A673 (cell line): ENCODE data around the gene VSX2. TPM values are rescaled to one million over a fixed set of nuclear protein-coding genes. Genes with fewer than 3 reads are reported as not detected.

Source experiments
- BruUV-seq: library from RNA; stranded (reverse); fragments of 400-500 nt; replicated peaks from 2 replicates; lab custom pipeline; 2021; lab: Mats Ljungman, UMichigan
- CTCF ChIA-PET: fragments of 300-600 bp; sonication (Branson Sonifier 250); formaldehyde crosslinking; loops from one replicate; lab custom pipeline; 2022; ENCODE audit warnings: antibody characterized with exemption; lab: Charles Lee
- POLR2A ChIA-PET: fragments of 300-600 bp; sonication (Branson Sonifier 250); formaldehyde crosslinking; loops from one replicate; lab custom pipeline; 2022; ENCODE audit warnings: antibody characterized with exemption; ENCODE audit not compliant: low non-redundant PET; lab: Charles Lee
- DNase-seq: peaks from one replicate; pipeline ENCODE4 v3.0.0-alpha.2; 2015; ENCODE audit warnings: low spot score
- H3K27ac ChIP-seq: fragments of 200-600 bp; sonication (generic); 2 replicates; pipeline ENCODE4 v1.5.1; 2016; ENCODE audit warnings: mixed run types, low read depth, mild to moderate bottlenecking, mixed read lengths, antibody characterized with exemption, low read length; ENCODE audit not compliant: poor library complexity, severe bottlenecking
- H3K27me3 ChIP-seq: fragments of 200-600 bp; sonication (generic); replicated peaks from 2 replicates; pipeline ENCODE4 v1.6.1; 2017; ENCODE audit warnings: mixed run types, low read depth, mild to moderate bottlenecking, mixed read lengths, antibody characterized with exemption, low read length; ENCODE audit not compliant: insufficient read depth, poor library complexity
- H3K36me3 ChIP-seq: fragments of 200-600 bp; sonication (generic); 2 replicates; pipeline ENCODE4 v1.6.1; 2016; ENCODE audit warnings: mixed run types, mild to moderate bottlenecking, mixed read lengths, antibody characterized with exemption, low read length; ENCODE audit not compliant: insufficient read depth, poor library complexity, severe bottlenecking
- H3K4me1 ChIP-seq: fragments of 200-600 bp; sonication (generic); 2 replicates; pipeline ENCODE4 v1.6.1; 2017; ENCODE audit warnings: mixed run types, mild to moderate bottlenecking, mixed read lengths, antibody characterized with exemption, low read length; ENCODE audit not compliant: insufficient read depth, poor library complexity, severe bottlenecking
- H3K4me3 ChIP-seq: fragments of 200-600 bp; sonication (generic); 2 replicates; pipeline ENCODE4 v1.5.1; 2016; ENCODE audit warnings: low read depth, mixed run types, mild to moderate bottlenecking, mixed read lengths, low read length; ENCODE audit not compliant: poor library complexity, severe bottlenecking
- H3K9me3 ChIP-seq: fragments of 200-600 bp; sonication (generic); 2 replicates; pipeline ENCODE4 v1.6.1; 2016; ENCODE audit warnings: mixed run types, low read depth, mild to moderate bottlenecking, mixed read lengths, antibody characterized with exemption, low read length; ENCODE audit not compliant: poor library complexity, severe bottlenecking
- CTCF ChIP-seq: fragments of 300-800, 200-600 bp; sonication (generic); conservative IDR thresholded peaks from 2 replicates; pipeline ENCODE4 v1.5.1; 2017; ENCODE audit warnings: low read depth, mild to moderate bottlenecking, antibody characterized with exemption, low read length, moderate library complexity, mixed read lengths
- EZH2 ChIP-seq: fragments of 200-600 bp; sonication (generic); IDR thresholded peaks from 2 replicates; pipeline ENCODE4 v1.6.1; 2017; ENCODE audit warnings: borderline replicate concordance, low read depth, mild to moderate bottlenecking, mixed read lengths, antibody characterized with exemption, low read length; ENCODE audit not compliant: poor library complexity, severe bottlenecking
- intact Hi-C: fragments of 100-400 bp; cut with micrococcal nuclease; formaldehyde crosslinking; loops from one replicate; pipeline ENCODE4 v1.10.0; 2022; ENCODE audit not compliant: unreplicated experiment
- total RNA-seq: library from RNA; stranded (reverse); gene quantifications from 2 replicates; pipeline ENCODE4 v1.2.3, GENCODE V29; 2021

VSX2 gene
- total RNA-seq, 1 experiment from 2014 or later: not detected

DNA sequence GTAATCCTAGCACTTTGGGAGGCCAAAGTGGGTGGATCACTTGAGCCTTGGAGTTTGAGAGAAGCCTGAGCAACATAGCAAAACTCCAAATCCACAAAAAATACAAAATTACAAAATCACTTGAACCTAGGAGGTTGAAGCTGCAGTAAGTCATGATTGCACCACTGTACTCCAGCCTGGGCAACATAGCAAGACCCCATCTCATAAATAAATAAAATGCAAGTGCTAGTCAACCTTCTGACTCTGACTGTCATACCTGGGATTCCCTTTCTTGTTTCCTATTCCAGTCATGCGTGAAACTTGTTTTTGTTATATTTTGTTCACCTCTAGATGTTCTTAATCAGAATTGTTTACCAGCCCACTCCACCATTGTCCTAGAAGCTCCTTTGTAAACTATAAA is 32.1 kb downstream of the VSX2 start:
- CTCF ChIA-PET: no interaction called here
- no TSS peak for BruUV-seq
- DNase-seq: no peak
- no peak for TF ChIP-seq CTCF
- TF ChIP-seq EZH2: no peak
- no peak overlapping the region for H3K27ac ChIP-seq
- no peaks in the 10 kb centered on the region for H3K36me3 ChIP-seq
- intact Hi-C loops: no loop called here
- H3K9me3 ChIP-seq: no peaks in the 10 kb centered on the region
- POLR2A ChIA-PET: no interaction called here
- H3K4me3 ChIP-seq: no peak overlapping the region
- no peaks in the 10 kb centered on the region for H3K27me3 ChIP-seq
- peaks cover 8% of the 10 kb centered on the region for H3K4me1 ChIP-seq

DNA sequence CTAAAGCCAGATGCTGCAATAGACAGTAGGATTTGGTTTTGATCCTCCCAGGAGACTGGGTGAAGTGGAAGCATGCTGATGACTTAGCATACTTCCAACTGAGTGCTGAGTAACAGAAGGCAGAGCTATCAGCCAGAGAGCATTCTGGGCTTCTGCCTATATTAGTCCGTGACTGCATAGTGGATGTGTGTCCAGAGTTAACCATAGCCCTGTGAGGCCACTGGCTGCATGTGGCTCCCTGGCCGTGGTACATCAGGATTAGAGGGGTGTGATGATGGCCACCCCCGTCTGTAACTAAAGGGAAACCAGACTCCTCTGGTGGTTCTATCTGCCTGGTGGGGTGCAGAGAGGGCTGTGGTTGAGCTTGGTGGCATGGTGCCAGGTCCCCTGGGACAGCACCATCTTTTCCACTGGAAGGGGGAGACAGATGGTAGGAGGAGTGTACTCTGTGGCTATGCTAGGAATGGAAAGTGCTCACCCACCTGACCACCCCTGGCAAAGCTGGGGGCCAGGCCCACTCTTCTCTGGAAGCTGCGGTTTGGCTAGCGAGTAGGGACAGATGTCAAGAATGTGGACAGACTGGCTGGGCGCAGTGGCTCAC is 36.1 kb downstream of the VSX2 start:
- Histone ChIP-seq H3K4me1 (peaks cover 8% of the 10 kb centered on the region), H3K27me3 (no peaks in the 10 kb centered on the region), H3K36me3 (no peaks in the 10 kb centered on the region), H3K4me3 (no peak overlapping the region), H3K27ac (peak overlapping the region; percentile 31), H3K9me3 (no peaks in the 10 kb centered on the region)
- POLR2A ChIA-PET: interaction anchor here (0.6 kb wide), 1 partner anchor 15 kb away, joined by 13 read pairs; no protein-coding TSS in a partner anchor
- CTCF ChIA-PET: no interaction called here
- intact Hi-C loops: no loop called here
- DNase-seq: peak; percentile 78
- BruUV-seq: no TSS peak
- TF ChIP-seq CTCF: no peak
- TF ChIP-seq EZH2: no peak

DNA sequence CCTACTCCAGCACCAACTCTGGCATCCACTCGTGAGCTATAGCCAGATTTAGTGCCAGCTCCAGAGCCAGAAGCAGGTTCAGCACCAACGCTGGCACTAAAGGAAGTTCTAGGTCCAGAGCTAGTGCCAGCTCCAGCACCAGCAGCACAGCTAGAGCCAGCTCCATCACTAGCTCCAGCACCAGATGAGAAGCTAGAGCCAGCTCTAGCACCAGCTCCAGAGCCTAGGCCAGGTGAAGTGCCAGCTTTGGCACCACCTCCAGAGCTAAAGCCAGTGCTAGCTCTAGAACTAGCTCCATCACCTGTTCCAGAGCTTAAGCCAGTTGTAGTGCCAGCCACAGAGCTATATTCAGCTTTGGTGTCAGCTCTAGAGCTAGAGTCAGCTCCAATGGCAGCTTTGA is 38.8 kb downstream of the VSX2 start:
- CTCF ChIA-PET: interaction anchor here (1.0 kb wide), 1 partner anchor 21 kb away, joined by 3 read pairs; no protein-coding TSS in a partner anchor
- POLR2A ChIA-PET: interaction anchor here (0.5 kb wide), 1 partner anchor 181 kb away, joined by 5 read pairs; no protein-coding TSS in a partner anchor
- Histone ChIP-seq H3K4me1 (peaks cover 8% of the 10 kb centered on the region), H3K27me3 (no peaks in the 10 kb centered on the region), H3K27ac (no peak overlapping the region), H3K9me3 (no peaks in the 10 kb centered on the region), H3K36me3 (no peaks in the 10 kb centered on the region), H3K4me3 (no peak overlapping the region)
- intact Hi-C loops: no loop called here
- DNase-seq: no peak
- BruUV-seq: no TSS peak
- TF ChIP-seq EZH2: no peak
- no peak for TF ChIP-seq CTCF
